NCI-H345 (cell line): ENCODE data around the gene B2M.
"Not testable (repeated sequence)": the region's sequence is repeated elsewhere in the genome, so short reads cannot be mapped to it uniquely, and the experiment has no call there.

Source experiments
- DNase-seq: peaks from one replicate; lab custom pipeline; 2025; lab: John Stamatoyannopoulos, UW

B2M gene

GRCh38 chr15:44711096-44711742 is at the start of gene B2M, which contains the start of gene PATL2:
TSS of gene B2M (plus strand) at chr15:44711517. CDS start at chr15:44711547, 30 bp downstream.
TSS of gene PATL2 (minus strand) at chr15:44711323. CDS start at chr15:44676490, 34,833 bp downstream.
- peak; percentile 92 for DNase-seq

- DNase-seq: no peak
Measured at GRCh38 chr15:44661576-44661975, 49.7 kb upstream of the B2M start.

GRCh38 chr15:44662478-44663409 is 48.6 kb upstream of the B2M start:
- DNase-seq: peak; percentile 37

- peak; percentile 94 for DNase-seq
Measured at GRCh38 chr15:44663410-44664308, 47.7 kb upstream of the B2M start, which contains the start of gene SPG11. TSS of gene SPG11 (minus strand) at chr15:44663662. CDS start at chr15:44663647, 15 bp downstream.

- no peak for DNase-seq
Measured at GRCh38 chr15:44666210-44667038, 44.9 kb upstream of the B2M start.

- no peak for DNase-seq
Measured at GRCh38 chr15:44667039-44667360, 44.3 kb upstream of the B2M start.

GRCh38 chr15:44668921-44669320 is 42.4 kb upstream of the B2M start:
- no peak for DNase-seq

- no peak for DNase-seq
Measured at GRCh38 chr15:44670087-44670950, 41.0 kb upstream of the B2M start.

- no peak for DNase-seq
Measured at GRCh38 chr15:44673639-44674038, 37.7 kb upstream of the B2M start.

GRCh38 chr15:44675911-44676310 is 35.4 kb upstream of the B2M start:
- no peak for DNase-seq

- no peak for DNase-seq
Measured at GRCh38 chr15:44676676-44677075, 34.6 kb upstream of the B2M start.

- DNase-seq: no peak
Measured at GRCh38 chr15:44682211-44682610, 29.1 kb upstream of the B2M start.

GRCh38 chr15:44682809-44683682 is 28.3 kb upstream of the B2M start:
- DNase-seq: peak; percentile 72

- DNase-seq: not testable (repeated sequence)
Measured at GRCh38 chr15:44689318-44689717, 22.0 kb upstream of the B2M start.

GRCh38 chr15:44690245-44690644 is 21.1 kb upstream of the B2M start:
- DNase-seq: not testable (repeated sequence)

- DNase-seq: no peak
Measured at GRCh38 chr15:44692659-44693058, 18.7 kb upstream of the B2M start.

- DNase-seq: no peak
Measured at GRCh38 chr15:44694416-44694815, 16.9 kb upstream of the B2M start.

GRCh38 chr15:44695294-44695693 is 16.0 kb upstream of the B2M start:
- no peak for DNase-seq

GRCh38 chr15:44697014-44697413 is 14.3 kb upstream of the B2M start:
- DNase-seq: no peak
